ENCODE measurements around the gene RELL1.

DNA sequence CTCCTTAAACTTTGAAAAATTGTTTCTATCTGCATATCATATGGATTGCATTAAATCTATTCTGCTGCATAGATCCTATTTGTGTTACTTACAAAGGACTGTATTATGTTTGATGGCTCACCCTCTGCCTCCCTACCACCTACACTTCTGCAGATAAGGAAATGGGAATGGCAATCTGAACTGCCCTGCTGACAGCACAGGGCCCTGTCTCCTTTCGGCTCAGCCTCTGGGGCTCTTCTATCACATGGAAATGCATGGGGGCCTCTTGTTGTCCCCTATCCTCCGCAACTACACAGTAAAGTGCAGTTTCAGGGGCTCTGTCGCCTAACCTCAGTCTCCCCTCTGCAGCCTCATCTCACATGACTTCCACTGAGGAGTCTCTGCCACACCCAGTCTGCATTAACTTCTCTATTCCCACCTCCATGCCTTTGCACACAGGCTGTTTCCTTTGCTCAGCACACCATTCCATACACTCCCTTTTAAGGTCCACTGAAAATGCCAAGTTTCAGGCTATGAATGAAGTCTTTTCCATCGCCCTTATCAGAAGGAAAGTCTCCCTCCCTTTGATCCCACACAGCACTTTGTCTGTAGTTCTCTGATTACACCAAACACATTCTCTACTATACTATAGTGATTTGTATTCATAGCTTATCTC is 12.5 kb downstream of the RELL1 start:
- TF ChIP-seq POLR2A (IDR thresholded peaks at IDR 0.05; ENCODE audit: low read depth, low read length) = no peak
- no peak for TF ChIP-seq POLR2AphosphoS5 (IDR thresholded peaks at IDR 0.05; ENCODE audit: low read depth, low read length)
- TF ChIP-seq TAF1 (IDR thresholded peaks at IDR 0.05; ENCODE audit: borderline replicate concordance, low read depth, low read length) = no peak

All from GM12892 (cell line).